ENCODE data around the gene CASD1. TPM values are rescaled to one million over a fixed set of nuclear protein-coding genes. Genes with fewer than 3 reads are reported as not detected.
A peak's percentile ranks its signal among the peaks of the same experiment; 100 is the strongest.

Gene CASD1
- total and polyA plus RNA-seq, 2 of the 4 experiments (the other 2 are of a cell fraction), result 4.0 to 4.5 TPM

- dilution Hi-C loops (cut with HindIII; ENCODE audit: low sequenced_read_pairs, unreplicated experiment) (no loop called here), in situ Hi-C loops (cut with MboI; ENCODE audit: low sequenced_read_pairs) (no loop called here), intact Hi-C loops (cut with micrococcal nuclease) (no loop called here)
- H4K20me1 ChIP-seq (ENCODE audit: insufficient read depth, low read length), result no peaks in the 10 kb centered on the region
- no peak overlapping the region for H2AK5ac ChIP-seq (ENCODE audit: low read depth, low read length)
- no peak overlapping the region for H2BK120ac ChIP-seq (ENCODE audit: low read depth, low read length)
- H4K8ac ChIP-seq (ENCODE audit: low read depth in 2 of 2, low read length in 2 of 2), result no peak overlapping the region
- H2BK15ac ChIP-seq (ENCODE audit: low read depth, low read length), result no peak overlapping the region
- no peaks in the 10 kb centered on the region for H3K27me3 ChIP-seq (ENCODE audit: control insufficient read depth, insufficient read depth, low read length)
- H3K79me1 ChIP-seq (ENCODE audit: low read depth in 1 of 2, low read length in 2 of 2), result no peaks in the 10 kb centered on the region
- no peak overlapping the region for H2BK5ac ChIP-seq (ENCODE audit: low read depth, low read length, poor library complexity, severe bottlenecking)
- H3K23ac ChIP-seq (ENCODE audit: low read depth, low read length), result no peak overlapping the region
- H2AFZ ChIP-seq (replicated peaks; ENCODE audit: low read length, poor library complexity), result no peak overlapping the region
- peak; percentile 13 for DNase-seq
- H4K91ac ChIP-seq (ENCODE audit: insufficient read depth, low read depth, low read length), result no peak overlapping the region
- no peak overlapping the region for H3K56ac ChIP-seq (ENCODE audit: extremely low read depth, insufficient read depth, low read length)
- no peak overlapping the region for H3K4me2 ChIP-seq (ENCODE audit: low read depth, low read length)
- no peak overlapping the region for H3K18ac ChIP-seq (ENCODE audit: low read depth, low read length)
- no peak for TF ChIP-seq USF2 (IDR thresholded peaks at IDR 0.05; ENCODE audit: low read depth, low read length)
- no peak for TF ChIP-seq RFX5 (IDR thresholded peaks at IDR 0.05; ENCODE audit: low read depth, low read length)
- no peak for TF ChIP-seq CEBPB (IDR thresholded peaks at IDR 0.05; ENCODE audit: low read depth, low read length)
- no peak for TF ChIP-seq FOS (IDR thresholded peaks at IDR 0.05; ENCODE audit: low read depth, low read length)
- TF ChIP-seq MAZ (IDR thresholded peaks at IDR 0.05; ENCODE audit: borderline replicate concordance, low read depth, low read length), result no peak
- no peak for TF ChIP-seq MAFK (IDR thresholded peaks at IDR 0.05; ENCODE audit: low read depth, low read length)
- no peak for TF ChIP-seq RCOR1 (IDR thresholded peaks at IDR 0.05; ENCODE audit: insufficient replicate concordance, low read length)
- TF ChIP-seq SMC3 (IDR thresholded peaks at IDR 0.05; ENCODE audit: low read depth, low read length), result no peak
- TF ChIP-seq, protein P1, sequence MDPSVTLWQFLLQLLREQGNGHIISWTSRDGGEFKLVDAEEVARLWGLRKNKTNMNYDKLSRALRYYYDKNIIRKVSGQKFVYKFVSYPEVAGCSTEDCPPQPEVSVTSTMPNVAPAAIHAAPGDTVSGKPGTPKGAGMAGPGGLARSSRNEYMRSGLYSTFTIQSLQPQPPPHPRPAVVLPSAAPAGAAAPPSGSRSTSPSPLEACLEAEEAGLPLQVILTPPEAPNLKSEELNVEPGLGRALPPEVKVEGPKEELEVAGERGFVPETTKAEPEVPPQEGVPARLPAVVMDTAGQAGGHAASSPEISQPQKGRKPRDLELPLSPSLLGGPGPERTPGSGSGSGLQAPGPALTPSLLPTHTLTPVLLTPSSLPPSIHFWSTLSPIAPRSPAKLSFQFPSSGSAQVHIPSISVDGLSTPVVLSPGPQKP (IDR thresholded peaks at IDR 0.05; ENCODE audit: borderline replicate concordance, low read depth, low read length), result no peak
- no peak for TF ChIP-seq BHLHE40 (IDR thresholded peaks at IDR 0.05; ENCODE audit: low read depth, low read length)
- no peaks in the 10 kb centered on the region for H3K36me3 ChIP-seq (ENCODE audit: control insufficient read depth, insufficient read depth, low read length)
- H4K5ac ChIP-seq (ENCODE audit: low read depth, low read length), result no peak overlapping the region
- H3K14ac ChIP-seq (replicated peaks; ENCODE audit: low read depth, low read length), result no peak overlapping the region
- no peaks in the 10 kb centered on the region for H3K9me3 ChIP-seq (ENCODE audit: control insufficient read depth, insufficient read depth, low read length)
- no peak overlapping the region for H2BK20ac ChIP-seq (ENCODE audit: low read depth, low read length)
- H3K4me1 ChIP-seq (ENCODE audit: control insufficient read depth, insufficient read depth, low read length), result no peaks in the 10 kb centered on the region
- no peak overlapping the region for H3K9ac ChIP-seq (ENCODE audit: low read depth, low read length)
- no peak for ATAC-seq (ENCODE audit: low read depth)
- BruUV-seq (replicated peaks), result no TSS peak
- no peak overlapping the region for H2AK9ac ChIP-seq (replicated peaks; ENCODE audit: low read depth, low read length, poor library complexity)
- no peak overlapping the region for H3K4me3 ChIP-seq (ENCODE audit: insufficient read depth, low read depth, low read length)
- POLR2A ChIA-PET (ENCODE audit: unreplicated experiment), result no interaction called here
- H3K27ac ChIP-seq (ENCODE audit: insufficient read depth, low read length), result no peak overlapping the region
- WGBS, 2 experiments (ENCODE audit: extremely low coverage in 2 of 2, insufficient read length in 1 of 2), result no CpG with 5 or more reads among the region's 2 CpGs
- no peaks in the 10 kb centered on the region for H3K9me1 ChIP-seq (ENCODE audit: insufficient read depth, low read length)
- H3K4ac ChIP-seq (ENCODE audit: low read depth, low read length), result no peak overlapping the region
- CTCF ChIA-PET, result no interaction called here
Observed at GRCh38 chr7:94588075-94588474, 78.5 kb downstream of the CASD1 start.
